Neural progenitor cell (in vitro differentiated cells): ENCODE measurements around the gene HSPA12A. TPM values are rescaled to one million over a fixed set of nuclear protein-coding genes. Genes with fewer than 3 reads are reported as not detected.
A peak's percentile ranks its signal among the peaks of the same experiment; 100 is the strongest.

ENCODE experiments used
- DNase-seq: peaks from one replicate; pipeline ENCODE4 v3.0.0-alpha.2; 2016; ENCODE audit warnings: low spot score
- H2AFZ ChIP-seq: fragments of 200-600 bp; sonication (generic); replicated peaks from 2 replicates; pipeline ENCODE4 v1.6.1; 2016; ENCODE audit warnings: antibody characterized with exemption
- H3F3A ChIP-seq: fragments of 200-600 bp; sonication (generic); 2 replicates; pipeline ENCODE4 v1.6.1; 2016; ENCODE audit warnings: antibody characterized with exemption, low read depth
- H3K27ac ChIP-seq: fragments of 200-600 bp; sonication (generic); 2 replicates; pipeline ENCODE4 v1.5.1; 2016; ENCODE audit warnings: mild to moderate bottlenecking
- H3K27me3 ChIP-seq: fragments of 200-600 bp; sonication (generic); 2 replicates; pipeline ENCODE4 v1.6.1; 2016; ENCODE audit warnings: mild to moderate bottlenecking, moderate library complexity
- H3K36me3 ChIP-seq: fragments of 200-600 bp; sonication (generic); 2 replicates; pipeline ENCODE4 v1.5.1; 2016
- H3K4me1 ChIP-seq: fragments of 200-600 bp; sonication (generic); 2 replicates; pipeline ENCODE4 v1.6.1; 2016; ENCODE audit warnings: mixed run types
- H3K4me2 ChIP-seq: fragments of 200-600 bp; sonication (generic); 2 replicates; pipeline ENCODE4 v1.6.1; 2016
- H3K4me3 ChIP-seq: fragments of 200-600 bp; sonication (generic); 2 replicates; pipeline ENCODE4 v1.5.1; 2016
- H3K79me2 ChIP-seq: fragments of 200-600 bp; sonication (generic); 2 replicates; pipeline ENCODE4 v1.6.1; 2016; ENCODE audit warnings: low read depth
- H3K9ac ChIP-seq: fragments of 200-600 bp; sonication (generic); 2 replicates; pipeline ENCODE4 v1.6.1; 2016
- H3K9me3 ChIP-seq: fragments of 200-600 bp; sonication (generic); 2 replicates; pipeline ENCODE4 v1.5.1; 2016; ENCODE audit warnings: low read depth
- H4K20me1 ChIP-seq: fragments of 200-600 bp; sonication (generic); 2 replicates; pipeline ENCODE4 v1.6.1; 2016; ENCODE audit warnings: low read depth
- H3K27ac Mint-ChIP-seq: 3 replicates; pipeline ENCODE4 v1.8.0; 2021; ENCODE audit warnings: mixed read lengths
- H3K27me3 Mint-ChIP-seq: 2 replicates; pipeline ENCODE4 v1.8.0; 2022; ENCODE audit warnings: low read depth, mild to moderate bottlenecking, inconsistent platforms, moderate library complexity, mixed read lengths; ENCODE audit not compliant: insufficient read depth
- H3K36me3 Mint-ChIP-seq: 3 replicates; pipeline ENCODE4 v1.8.0; 2021; ENCODE audit warnings: mixed read lengths
- H3K4me1 Mint-ChIP-seq: 3 replicates; pipeline ENCODE4 v1.8.0; 2021; ENCODE audit warnings: mixed read lengths
- H3K4me3 Mint-ChIP-seq: 3 replicates; pipeline ENCODE4 v1.8.0; 2021; ENCODE audit warnings: mild to moderate bottlenecking, moderate library complexity, mixed read lengths
- H3K9me3 Mint-ChIP-seq: 3 replicates; pipeline ENCODE4 v1.8.0; 2020; ENCODE audit warnings: mixed read lengths
- CTCF ChIP-seq: fragments of 200-600 bp; sonication (generic); IDR thresholded peaks from 2 replicates; pipeline ENCODE4 v1.5.1; 2017; ENCODE audit warnings: antibody characterized with exemption, mild to moderate bottlenecking
- EZH2 ChIP-seq: fragments of 200-600 bp; sonication (generic); IDR thresholded peaks from 2 replicates; pipeline ENCODE4 v1.6.1; 2017; ENCODE audit warnings: antibody characterized with exemption, mild to moderate bottlenecking, moderate library complexity
- EZH2phosphoT487 ChIP-seq: fragments of 200-600 bp; sonication (generic); IDR thresholded peaks from 2 replicates; pipeline ENCODE4 v1.6.1; 2017; ENCODE audit warnings: antibody characterized with exemption
- total RNA-seq: library from RNA; depleted of rRNA; stranded (reverse); fragments of >200 nt; gene quantifications from 2 replicates; pipeline ENCODE4 v1.2.3, GENCODE V29; 2015; ENCODE audit warnings: low replicate concordance

The HSPA12A gene
- total RNA-seq, 1 donor from 2014 or later: 5.6 TPM

- peak overlapping the region; percentile 46 for H3K4me3 Mint-ChIP-seq
- H4K20me1 ChIP-seq: peaks cover 6% of the 10 kb centered on the region
- no peak overlapping the region for H3K4me3 ChIP-seq
- peaks cover 21% of the 10 kb centered on the region for H3K27me3 Mint-ChIP-seq
- no peak overlapping the region for H3K27ac ChIP-seq
- peaks cover 19% of the 10 kb centered on the region for H3K4me1 Mint-ChIP-seq
- no peak for DNase-seq
- H3K4me2 ChIP-seq: no peak overlapping the region
- no peaks in the 10 kb centered on the region for H3F3A ChIP-seq
- H2AFZ ChIP-seq: no peak overlapping the region
- H3K36me3 Mint-ChIP-seq: no peaks in the 10 kb centered on the region
- no peak overlapping the region for H3K27ac Mint-ChIP-seq
- TF ChIP-seq CTCF (no peak), EZH2phosphoT487 (no peak), EZH2 (no peak)
- H3K79me2 ChIP-seq: no peaks in the 10 kb centered on the region
- no peak overlapping the region for H3K9ac ChIP-seq
- H3K9me3 Mint-ChIP-seq: peaks cover 11% of the 10 kb centered on the region
- H3K9me3 ChIP-seq: no peaks in the 10 kb centered on the region
- H3K4me1 ChIP-seq: peaks cover 6% of the 10 kb centered on the region
- no peaks in the 10 kb centered on the region for H3K36me3 ChIP-seq
- peaks cover 61% of the 10 kb centered on the region for H3K27me3 ChIP-seq
These were observed 2.5 kb upstream of the HSPA12A start for GRCh38 chr10:116744885-116745284.

GRCh38 chr10:116744163-116744753, 1.9 kb upstream of the HSPA12A start:
- DNase-seq: peak; percentile 31
- Mint-ChIP-seq H3K9me3 (peaks cover 7% of the 10 kb centered on the region), H3K27me3 (peaks cover 23% of the 10 kb centered on the region), H3K36me3 (no peaks in the 10 kb centered on the region), H3K27ac (no peak overlapping the region), H3K4me3 (peak overlapping the region; percentile 60), H3K4me1 (peaks cover 19% of the 10 kb centered on the region)
- peaks cover 68% of the 10 kb centered on the region for H3K27me3 ChIP-seq
- no peak overlapping the region for H3K9ac ChIP-seq
- TF ChIP-seq EZH2phosphoT487: no peak
- H3K36me3 ChIP-seq: no peaks in the 10 kb centered on the region
- no peak overlapping the region for H2AFZ ChIP-seq
- H3K4me2 ChIP-seq: no peak overlapping the region
- no peaks in the 10 kb centered on the region for H3F3A ChIP-seq
- H3K9me3 ChIP-seq: no peaks in the 10 kb centered on the region
- peaks cover 6% of the 10 kb centered on the region for H4K20me1 ChIP-seq
- H3K79me2 ChIP-seq: no peaks in the 10 kb centered on the region
- peaks cover 6% of the 10 kb centered on the region for H3K4me1 ChIP-seq
- H3K27ac ChIP-seq: no peak overlapping the region
- no peak overlapping the region for H3K4me3 ChIP-seq

GRCh38 chr10:116743266-116744064, 1.1 kb upstream of the HSPA12A start:
- H3K4me1 Mint-ChIP-seq: peaks cover 19% of the 10 kb centered on the region
- H3K4me1 ChIP-seq: peaks cover 6% of the 10 kb centered on the region
- peak overlapping the region; percentile 90 for H3K4me3 ChIP-seq
- no peaks in the 10 kb centered on the region for H3K9me3 ChIP-seq
- no peak overlapping the region for H3K27ac ChIP-seq
- H3K27me3 Mint-ChIP-seq: peaks cover 25% of the 10 kb centered on the region
- no peak overlapping the region for H3K9ac ChIP-seq
- no peak overlapping the region for H3K27ac Mint-ChIP-seq
- H4K20me1 ChIP-seq: peaks cover 6% of the 10 kb centered on the region
- H3K36me3 Mint-ChIP-seq: no peaks in the 10 kb centered on the region
- peaks cover 76% of the 10 kb centered on the region for H3K27me3 ChIP-seq
- no peaks in the 10 kb centered on the region for H3K36me3 ChIP-seq
- no peak for DNase-seq
- H3K79me2 ChIP-seq: no peaks in the 10 kb centered on the region
- TF ChIP-seq CTCF (no peak), EZH2phosphoT487 (no peak), EZH2 (no peak)
- peak overlapping the region; percentile 99 for H2AFZ ChIP-seq
- H3F3A ChIP-seq: no peaks in the 10 kb centered on the region
- peaks cover 2% of the 10 kb centered on the region for H3K9me3 Mint-ChIP-seq
- H3K4me3 Mint-ChIP-seq: peak overlapping the region; percentile 82
- H3K4me2 ChIP-seq: peak overlapping the region; percentile 91
